ENCODE data around the gene NOL4L.

- TF ChIP-seq POLR2A (IDR thresholded peaks at IDR 0.05) (no peak), CTCF (IDR thresholded peaks at IDR 0.05) (no peak)
Measured at GRCh38 chr20:32569018-32569379, 16.1 kb downstream of the NOL4L start.
